GM04504 (cell line): ENCODE data around the gene SYVN1.
A peak's percentile ranks its signal among the peaks of the same experiment; 100 is the strongest.

ENCODE experiments used
- DNase-seq: peaks from one replicate; pipeline ENCODE4 v3.0.0-alpha.2; 2012; ENCODE audit warnings: low read depth

The SYVN1 gene

GRCh38 chr11:65087827-65088226, 46.5 kb downstream of the SYVN1 start:
- DNase-seq = no peak

- DNase-seq = no peak
These were observed 47.1 kb downstream of the SYVN1 start for GRCh38 chr11:65087216-65087615.

DNA sequence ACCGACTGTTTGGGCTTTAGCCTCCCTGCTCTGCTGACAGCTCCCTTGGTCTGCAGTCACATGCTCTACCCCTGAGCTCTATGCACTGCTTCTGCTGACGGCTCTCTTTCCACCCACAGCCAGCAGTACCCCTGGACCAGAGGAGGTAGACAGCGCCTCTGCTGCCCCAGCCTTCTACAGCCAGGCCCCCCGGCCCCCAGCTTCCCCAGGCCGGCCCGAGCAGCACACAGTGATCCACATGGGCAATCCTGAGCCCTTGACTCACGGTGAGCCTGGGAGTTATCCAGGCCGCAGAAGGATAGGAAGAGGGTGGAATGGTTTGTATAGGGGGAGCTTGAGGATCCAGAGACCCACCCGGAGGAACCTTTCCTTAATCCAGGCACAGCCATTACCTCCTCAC, 47.5 kb downstream of the SYVN1 start:
- DNase-seq = no peak

GRCh38 chr11:65085446-65085845, 48.9 kb downstream of the SYVN1 start:
- DNase-seq = no peak

DNA sequence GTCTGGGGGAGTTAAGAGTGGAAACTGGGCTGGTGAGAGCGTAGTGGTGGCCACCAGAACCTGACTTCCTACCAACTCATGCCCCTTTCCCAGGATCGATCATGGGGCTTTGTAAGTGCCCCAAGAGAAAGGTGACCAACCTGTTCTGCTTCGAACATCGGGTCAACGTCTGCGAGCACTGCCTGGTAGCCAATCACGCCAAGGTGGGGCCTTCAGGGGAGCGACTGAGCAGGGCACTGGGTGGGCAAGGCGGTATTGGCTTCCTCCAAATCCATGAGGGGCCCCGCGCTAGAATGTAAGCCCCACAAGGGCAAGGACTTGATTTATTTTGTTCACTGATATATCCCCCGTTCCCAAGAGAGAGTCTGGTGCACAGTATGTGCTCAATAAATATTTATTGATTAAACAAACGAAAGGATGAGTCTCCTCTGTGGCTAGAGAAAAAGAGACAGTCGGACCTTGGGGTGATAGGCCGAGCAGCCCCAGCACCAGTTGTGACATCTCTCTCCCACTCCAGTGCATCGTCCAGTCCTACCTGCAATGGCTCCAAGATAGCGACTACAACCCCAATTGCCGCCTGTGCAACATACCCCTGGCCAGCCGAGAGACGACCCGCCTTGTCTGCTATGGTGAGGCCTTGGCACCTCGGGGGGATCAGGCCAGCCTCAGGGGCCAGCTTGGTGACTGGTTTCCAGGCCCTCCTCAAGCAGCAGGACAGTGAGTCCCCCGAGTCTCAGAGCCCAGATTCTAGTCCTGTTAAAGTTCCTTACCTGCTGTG, 49.5 kb downstream of the SYVN1 start:
- no peak for DNase-seq

GRCh38 chr11:65083834-65084597, 50.3 kb downstream of the SYVN1 start, which contains the start of the genes CDCA5 and ZFPL1:
Gene CDCA5 (minus strand): TSS chr11:65084040. CDS start chr11:65083978, 62 bp downstream.
Gene ZFPL1 (plus strand): TSS chr11:65084222. CDS start chr11:65084699, 477 bp downstream.
- peak; percentile 90 for DNase-seq

DNA sequence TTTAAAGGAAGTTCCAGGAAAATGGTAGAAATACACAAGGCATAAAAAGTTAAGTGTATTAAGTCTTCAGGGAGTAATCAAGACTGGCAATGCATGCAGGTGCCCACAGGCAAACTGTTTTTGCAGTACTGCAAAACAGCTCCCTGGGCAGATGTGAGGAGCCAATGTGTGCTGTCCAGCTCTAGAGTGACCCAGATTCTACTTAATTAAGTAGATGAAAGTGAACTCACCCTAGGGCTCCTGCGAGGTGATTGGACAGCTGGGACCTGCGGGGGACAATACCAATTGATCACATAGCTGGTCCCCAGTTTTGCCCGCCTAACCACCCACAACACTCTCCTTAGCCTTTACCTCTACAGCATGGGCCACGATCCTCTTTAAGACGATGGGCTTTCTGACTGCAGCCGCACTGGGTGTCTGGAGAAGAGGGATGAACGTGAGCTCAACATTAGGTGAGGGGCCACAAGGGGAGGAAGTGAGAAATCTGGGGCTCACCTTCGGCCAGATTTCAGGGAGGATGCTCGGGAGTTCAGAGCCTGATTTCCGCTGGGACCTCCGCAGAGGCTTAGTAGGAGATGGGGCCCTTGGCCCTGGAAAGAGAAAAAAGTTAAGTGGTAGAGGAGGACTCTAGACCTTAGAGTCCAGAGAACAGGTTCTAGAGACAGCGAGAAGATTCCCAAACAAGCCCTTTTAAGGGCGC, 51.0 kb downstream of the SYVN1 start:
- DNase-seq = no peak

DNA sequence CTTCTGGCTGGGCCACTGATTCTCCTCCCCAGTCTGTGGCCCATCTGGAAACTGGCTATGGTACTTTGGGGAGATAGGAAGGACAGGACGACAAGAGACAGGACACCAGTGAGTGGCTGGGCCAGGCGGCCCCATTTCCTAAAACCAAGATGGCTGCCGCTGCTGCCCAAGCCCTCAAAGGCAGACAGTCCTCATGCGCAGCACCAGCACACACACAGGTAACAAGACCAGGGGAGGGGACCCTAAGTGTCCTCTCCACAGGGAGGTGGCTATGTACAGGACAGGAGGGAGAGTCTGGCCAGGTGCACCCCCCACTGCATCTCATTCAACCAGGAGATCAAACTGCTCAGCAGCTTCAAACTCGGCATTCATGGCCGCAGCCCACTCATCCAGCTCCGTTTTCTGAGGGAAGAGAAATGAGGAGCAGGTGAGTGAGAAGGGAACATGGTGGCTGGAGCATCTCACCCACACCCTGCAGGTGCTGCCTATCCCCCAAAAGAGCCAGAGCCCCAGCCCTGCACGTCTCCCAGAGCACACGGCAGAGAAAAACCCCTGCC, 55.5 kb downstream of the SYVN1 start:
- no peak for DNase-seq

GRCh38 chr11:65078151-65078550, 56.2 kb downstream of the SYVN1 start:
- DNase-seq = no peak

DNA sequence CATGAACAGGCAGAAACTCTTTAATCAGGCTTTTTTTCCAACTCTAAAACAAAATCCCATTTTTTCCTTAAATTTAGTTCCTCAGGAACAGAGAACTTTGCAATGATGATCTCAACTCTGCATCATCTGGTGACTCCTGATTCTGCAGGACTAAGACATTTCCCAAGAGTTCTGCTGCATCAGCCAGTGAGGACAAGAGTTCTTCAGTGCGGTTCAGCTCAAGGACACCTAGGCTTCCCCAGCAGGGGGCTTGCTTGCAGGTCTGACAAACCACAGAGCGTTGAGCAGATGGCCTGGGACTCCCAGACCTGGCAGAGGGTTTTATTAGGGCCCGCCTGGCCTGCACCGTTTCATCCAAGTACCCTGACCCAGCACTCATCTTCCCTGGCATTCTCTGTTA, 56.9 kb downstream of the SYVN1 start:
- DNase-seq = no peak
